H1 (cell line): ENCODE measurements around the gene PDE4D.

Experiments
- BRCA1 ChIP-seq: IDR thresholded peaks from 2 replicates; pipeline ENCODE4 v1.6.1; 2012; ENCODE audit warnings: low read depth, low read length, improper control_type of control experiment
- CHD2 ChIP-seq: IDR thresholded peaks from 2 replicates; pipeline ENCODE4 v1.6.1; 2012; ENCODE audit warnings: low read length, improper control_type of control experiment
- CTCF ChIP-seq, 3 experiments: IDR thresholded peaks; 1 replicate in 2 of 3; 2 replicates in 1 of 3; pipeline versions ENCODE4 v1.5.1 to v1.6.1; 2011; ENCODE audit warnings: low read length in 3 of 3, mild to moderate bottlenecking in 3 of 3, inconsistent platforms in 2 of 3, low read depth in 1 of 3, moderate library complexity in 1 of 3; ENCODE audit not compliant: insufficient read depth in 1 of 3; ENCODE audit errors: control extremely low read depth in 1 of 3
- EZH2 ChIP-seq: fragments of 200-600 bp; sonication (generic); IDR thresholded peaks from 2 replicates; pipeline ENCODE4 v1.7.1; 2012; ENCODE audit warnings: low read depth, mild to moderate bottlenecking, moderate library complexity, low read length, inconsistent platforms; ENCODE audit not compliant: severe bottlenecking
- JUN ChIP-seq: IDR thresholded peaks from 2 replicates; pipeline ENCODE4 v1.6.1; 2011; ENCODE audit warnings: low read depth, mild to moderate bottlenecking, improper control_type of control experiment, low read length
- RBBP5 ChIP-seq: IDR thresholded peaks from 2 replicates; pipeline ENCODE4 v1.7.1; 2012; ENCODE audit warnings: low read depth, mild to moderate bottlenecking, inconsistent platforms, low read length, moderate library complexity, borderline replicate concordance
- SP4 ChIP-seq: IDR thresholded peaks from 2 replicates; pipeline ENCODE4 v1.6.1; 2012; ENCODE audit warnings: low read length, inconsistent platforms

GRCh38 chr5:59678943-59679342 lies 214.6 kb downstream of the PDE4D start:
- TF ChIP-seq EZH2 (no peak), SP4 (no peak), CTCF (IDR thresholded peaks at IDR 0.05; ENCODE audit: control extremely low read depth in 1 of 3, insufficient read depth in 1 of 3, low read depth in 1 of 3, low read length in 3 of 3) (no peak), RBBP5 (no peak), BRCA1 (no peak), CHD2 (no peak), JUN (no peak)
